Measurements from ENCODE around the gene PLCB4.

PLCB4 gene

GRCh38 chr20:9493803-9494202 lies 424.9 kb downstream of the PLCB4 start:
- Histone ChIP-seq H3K9ac (ENCODE audit: low read length) (no peak overlapping the region), H3K4me3 (ENCODE audit: low read depth in 1 of 2, low read length in 2 of 2) (no peak overlapping the region), H3K9me3 (ENCODE audit: low read length) (no peaks in the 10 kb centered on the region), H3K27me3 (ENCODE audit: control insufficient read depth in 1 of 2, insufficient read depth in 2 of 2, low read length in 2 of 2) (no peaks in the 10 kb centered on the region), H3K36me3 (ENCODE audit: insufficient read depth, low read length) (no peaks in the 10 kb centered on the region), H3K4me1 (ENCODE audit: insufficient read depth, low read length) (no peaks in the 10 kb centered on the region), H3K27ac (ENCODE audit: low read depth, low read length) (no peak overlapping the region)

DNA sequence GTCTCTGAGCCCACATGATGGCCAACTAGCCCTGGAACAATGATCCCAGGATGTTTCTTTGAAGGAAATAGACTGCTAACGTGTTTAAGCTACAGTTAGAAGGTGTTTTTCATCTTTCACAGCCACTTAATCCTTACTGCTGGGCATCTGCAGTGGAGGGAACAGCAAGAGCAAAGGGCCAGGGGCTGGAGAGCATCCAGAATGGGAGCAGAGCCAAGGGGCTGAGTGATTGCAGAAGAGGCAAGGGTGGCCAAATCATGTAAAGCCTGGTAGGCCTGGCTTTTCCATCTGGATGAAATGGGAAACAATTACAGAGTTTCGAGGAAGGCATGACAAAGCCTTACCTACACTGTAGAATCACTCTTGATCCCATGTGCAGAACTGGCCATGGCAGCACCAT lies 426.8 kb downstream of the PLCB4 start:
- Histone ChIP-seq H3K4me1 (ENCODE audit: insufficient read depth, low read length) (no peaks in the 10 kb centered on the region), H3K9ac (ENCODE audit: low read length) (no peak overlapping the region), H3K4me3 (ENCODE audit: low read depth in 1 of 2, low read length in 2 of 2) (no peak overlapping the region), H3K27ac (ENCODE audit: low read depth, low read length) (no peak overlapping the region), H3K27me3 (ENCODE audit: control insufficient read depth in 1 of 2, insufficient read depth in 2 of 2, low read length in 2 of 2) (no peaks in the 10 kb centered on the region), H3K9me3 (ENCODE audit: low read length) (no peaks in the 10 kb centered on the region), H3K36me3 (ENCODE audit: insufficient read depth, low read length) (no peaks in the 10 kb centered on the region)

GRCh38 chr20:9496155-9496554 lies 427.3 kb downstream of the PLCB4 start:
- H3K27me3 ChIP-seq (ENCODE audit: control insufficient read depth in 1 of 2, insufficient read depth in 2 of 2, low read length in 2 of 2), result no peaks in the 10 kb centered on the region
- H3K9ac ChIP-seq (ENCODE audit: low read length), result no peak overlapping the region
- no peaks in the 10 kb centered on the region for H3K4me1 ChIP-seq (ENCODE audit: insufficient read depth, low read length)
- no peak overlapping the region for H3K27ac ChIP-seq (ENCODE audit: low read depth, low read length)
- no peak overlapping the region for H3K4me3 ChIP-seq (ENCODE audit: low read depth in 1 of 2, low read length in 2 of 2)
- no peaks in the 10 kb centered on the region for H3K36me3 ChIP-seq (ENCODE audit: insufficient read depth, low read length)
- H3K9me3 ChIP-seq (ENCODE audit: low read length), result no peaks in the 10 kb centered on the region

DNA sequence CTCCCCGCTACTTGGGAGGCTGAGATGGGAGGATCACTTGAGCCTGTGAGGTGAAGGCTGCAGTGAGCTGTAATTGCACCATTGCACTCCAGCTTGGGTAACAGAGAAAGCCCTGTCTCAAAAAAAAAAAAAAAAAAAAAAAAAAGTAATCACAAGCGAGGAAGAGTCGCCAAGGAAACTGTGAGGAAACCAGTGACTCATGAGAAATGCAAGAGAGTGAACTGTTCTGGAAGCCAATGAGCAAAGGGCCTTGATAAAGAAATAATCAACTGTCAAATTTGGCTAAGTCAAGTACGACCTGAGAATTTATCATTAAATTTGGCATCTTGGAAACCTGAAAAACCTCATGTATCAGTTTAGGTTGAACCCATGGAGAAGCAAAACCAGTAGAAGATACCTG lies 429.4 kb downstream of the PLCB4 start:
- Histone ChIP-seq H3K27me3 (ENCODE audit: control insufficient read depth in 1 of 2, insufficient read depth in 2 of 2, low read length in 2 of 2) (no peaks in the 10 kb centered on the region), H3K36me3 (ENCODE audit: insufficient read depth, low read length) (no peaks in the 10 kb centered on the region), H3K9me3 (ENCODE audit: low read length) (no peaks in the 10 kb centered on the region), H3K4me3 (ENCODE audit: low read depth in 1 of 2, low read length in 2 of 2) (no peak overlapping the region), H3K27ac (ENCODE audit: low read depth, low read length) (no peak overlapping the region), H3K9ac (ENCODE audit: low read length) (no peak overlapping the region), H3K4me1 (ENCODE audit: insufficient read depth, low read length) (no peaks in the 10 kb centered on the region)

GRCh38 chr20:9499126-9499899 lies 430.4 kb downstream of the PLCB4 start:
- Histone ChIP-seq H3K4me3 (ENCODE audit: low read depth in 1 of 2, low read length in 2 of 2) (no peak overlapping the region), H3K27me3 (ENCODE audit: control insufficient read depth in 1 of 2, insufficient read depth in 2 of 2, low read length in 2 of 2) (no peaks in the 10 kb centered on the region), H3K9ac (ENCODE audit: low read length) (no peak overlapping the region), H3K27ac (ENCODE audit: low read depth, low read length) (no peak overlapping the region), H3K9me3 (ENCODE audit: low read length) (no peaks in the 10 kb centered on the region), H3K4me1 (ENCODE audit: insufficient read depth, low read length) (no peaks in the 10 kb centered on the region), H3K36me3 (ENCODE audit: insufficient read depth, low read length) (no peaks in the 10 kb centered on the region)

- no peak overlapping the region for H3K27ac ChIP-seq (ENCODE audit: low read depth, low read length)
- H3K4me1 ChIP-seq (ENCODE audit: insufficient read depth, low read length), result no peaks in the 10 kb centered on the region
- no peaks in the 10 kb centered on the region for H3K27me3 ChIP-seq (ENCODE audit: control insufficient read depth in 1 of 2, insufficient read depth in 2 of 2, low read length in 2 of 2)
- H3K36me3 ChIP-seq (ENCODE audit: insufficient read depth, low read length), result no peaks in the 10 kb centered on the region
- H3K9ac ChIP-seq (ENCODE audit: low read length), result no peak overlapping the region
- H3K9me3 ChIP-seq (ENCODE audit: low read length), result no peaks in the 10 kb centered on the region
- no peak overlapping the region for H3K4me3 ChIP-seq (ENCODE audit: low read depth in 1 of 2, low read length in 2 of 2)
Observed at GRCh38 chr20:9500121-9500520, 431.2 kb downstream of the PLCB4 start.

- H3K9ac ChIP-seq (ENCODE audit: low read length), result no peak overlapping the region
- H3K4me1 ChIP-seq (ENCODE audit: insufficient read depth, low read length), result no peaks in the 10 kb centered on the region
- H3K36me3 ChIP-seq (ENCODE audit: insufficient read depth, low read length), result no peaks in the 10 kb centered on the region
- H3K4me3 ChIP-seq (ENCODE audit: low read depth in 1 of 2, low read length in 2 of 2), result no peak overlapping the region
- no peaks in the 10 kb centered on the region for H3K9me3 ChIP-seq (ENCODE audit: low read length)
- peaks cover 0 to 7% of the 10 kb centered on the region in 2 donors for H3K27me3 ChIP-seq (ENCODE audit: control insufficient read depth in 1 of 2, insufficient read depth in 2 of 2, low read length in 2 of 2)
- H3K27ac ChIP-seq (ENCODE audit: low read depth, low read length), result no peak overlapping the region
Observed at GRCh38 chr20:9501473-9501872, 432.6 kb downstream of the PLCB4 start.

DNA sequence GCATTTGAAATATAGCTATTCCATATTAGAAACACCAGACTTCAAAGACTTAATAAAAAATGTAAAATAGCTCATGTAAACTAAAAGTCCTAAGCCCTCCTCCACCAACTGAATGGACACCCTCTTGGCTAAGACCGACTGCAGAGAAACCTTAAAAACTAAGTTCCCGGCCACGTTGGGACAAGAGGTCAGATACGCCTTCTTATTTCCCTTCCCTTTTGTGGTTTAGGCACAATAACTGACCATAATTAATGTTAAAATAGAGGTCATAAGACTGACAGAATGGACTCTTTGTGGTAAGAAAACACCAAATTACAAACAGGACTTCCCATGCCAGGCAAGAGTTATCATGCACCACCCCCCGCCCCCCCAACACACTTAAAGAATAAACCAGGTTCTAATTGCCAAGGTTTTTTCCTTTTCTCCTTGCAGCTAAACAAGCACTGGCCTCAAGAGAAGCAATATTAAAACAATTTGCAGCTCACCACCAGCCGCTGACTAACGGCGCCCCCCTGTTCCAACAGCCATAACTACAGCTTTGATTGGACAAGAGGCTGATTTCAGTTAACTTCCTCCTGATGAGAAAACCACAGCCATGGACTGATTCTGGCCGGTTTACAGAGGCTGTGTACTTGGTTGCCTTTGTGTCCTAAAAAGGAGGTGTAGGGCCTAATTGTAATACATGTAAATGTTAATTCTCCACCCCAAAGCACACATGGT lies 434.8 kb downstream of the PLCB4 start:
- Histone ChIP-seq H3K4me1 (ENCODE audit: insufficient read depth, low read length) (no peaks in the 10 kb centered on the region), H3K9ac (ENCODE audit: low read length) (no peak overlapping the region), H3K4me3 (ENCODE audit: low read depth in 1 of 2, low read length in 2 of 2) (no peak overlapping the region), H3K27me3 (ENCODE audit: control insufficient read depth in 1 of 2, insufficient read depth in 2 of 2, low read length in 2 of 2) (peaks cover 0 to 26% of the 10 kb centered on the region in 2 donors), H3K36me3 (ENCODE audit: insufficient read depth, low read length) (no peaks in the 10 kb centered on the region), H3K27ac (ENCODE audit: low read depth, low read length) (no peak overlapping the region), H3K9me3 (ENCODE audit: low read length) (no peaks in the 10 kb centered on the region)

DNA sequence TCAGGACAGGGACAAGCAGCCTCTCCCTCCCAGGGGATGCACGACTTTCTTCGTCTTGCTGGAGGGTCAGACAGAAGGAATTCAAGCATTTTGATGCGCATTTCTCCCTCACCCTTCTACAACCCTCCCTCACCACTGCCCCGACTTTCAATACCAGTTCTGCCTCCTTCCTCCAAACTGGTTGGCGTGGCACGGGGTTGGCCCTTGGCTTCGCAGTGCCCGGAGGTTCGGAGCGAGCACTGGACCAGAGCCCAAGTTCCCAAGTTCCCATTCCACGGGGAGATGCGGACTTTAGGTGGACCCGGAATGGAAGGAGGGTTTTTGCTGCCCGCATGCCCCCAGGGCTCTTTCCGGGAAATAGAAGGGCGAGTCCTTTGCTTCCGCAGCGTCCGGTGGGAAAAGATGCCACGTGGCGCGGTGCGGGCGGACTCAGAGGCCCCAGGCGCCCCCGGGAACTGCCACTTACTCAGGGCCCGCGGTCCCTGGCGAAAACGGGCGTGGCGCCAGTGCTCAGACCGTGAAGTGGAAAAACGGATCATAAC lies 437.5 kb downstream of the PLCB4 start:
- H3K9ac ChIP-seq (ENCODE audit: low read length), result no peak overlapping the region
- H3K27me3 ChIP-seq (ENCODE audit: control insufficient read depth in 1 of 2, insufficient read depth in 2 of 2, low read length in 2 of 2), result peaks cover 0 to 26% of the 10 kb centered on the region in 2 donors
- no peaks in the 10 kb centered on the region for H3K4me1 ChIP-seq (ENCODE audit: insufficient read depth, low read length)
- H3K9me3 ChIP-seq (ENCODE audit: low read length), result no peaks in the 10 kb centered on the region
- H3K36me3 ChIP-seq (ENCODE audit: insufficient read depth, low read length), result no peaks in the 10 kb centered on the region
- no peak overlapping the region for H3K27ac ChIP-seq (ENCODE audit: low read depth, low read length)
- no peak overlapping the region for H3K4me3 ChIP-seq (ENCODE audit: low read depth in 1 of 2, low read length in 2 of 2)

DNA sequence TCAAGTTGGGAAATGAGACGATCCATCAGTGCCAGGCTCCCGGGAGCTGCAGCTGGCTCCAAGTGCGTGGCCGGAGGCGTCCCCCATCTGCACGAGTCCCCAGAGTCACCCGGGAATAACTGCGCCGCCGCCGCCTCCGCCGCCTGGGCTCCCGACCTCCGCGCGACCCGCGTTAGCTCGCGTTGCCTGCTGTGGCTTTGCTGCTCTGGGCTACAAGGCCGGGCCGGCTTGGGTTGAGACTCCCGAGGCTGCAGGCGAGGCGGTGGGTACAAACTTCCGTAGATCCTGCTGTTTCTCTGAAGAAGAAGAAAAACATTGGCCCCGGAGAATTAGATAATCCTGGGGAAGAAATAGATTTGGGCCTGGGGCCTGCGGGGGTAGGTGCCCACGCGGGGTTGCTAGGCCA lies 438.1 kb downstream of the PLCB4 start:
- H3K27ac ChIP-seq (ENCODE audit: low read depth, low read length), result no peak overlapping the region
- no peak overlapping the region for H3K4me3 ChIP-seq (ENCODE audit: low read depth in 1 of 2, low read length in 2 of 2)
- H3K27me3 ChIP-seq (ENCODE audit: control insufficient read depth in 1 of 2, insufficient read depth in 2 of 2, low read length in 2 of 2), result peaks cover 0 to 26% of the 10 kb centered on the region in 2 donors
- H3K9ac ChIP-seq (ENCODE audit: low read length), result no peak overlapping the region
- no peaks in the 10 kb centered on the region for H3K9me3 ChIP-seq (ENCODE audit: low read length)
- H3K4me1 ChIP-seq (ENCODE audit: insufficient read depth, low read length), result no peaks in the 10 kb centered on the region
- H3K36me3 ChIP-seq (ENCODE audit: insufficient read depth, low read length), result no peaks in the 10 kb centered on the region

DNA sequence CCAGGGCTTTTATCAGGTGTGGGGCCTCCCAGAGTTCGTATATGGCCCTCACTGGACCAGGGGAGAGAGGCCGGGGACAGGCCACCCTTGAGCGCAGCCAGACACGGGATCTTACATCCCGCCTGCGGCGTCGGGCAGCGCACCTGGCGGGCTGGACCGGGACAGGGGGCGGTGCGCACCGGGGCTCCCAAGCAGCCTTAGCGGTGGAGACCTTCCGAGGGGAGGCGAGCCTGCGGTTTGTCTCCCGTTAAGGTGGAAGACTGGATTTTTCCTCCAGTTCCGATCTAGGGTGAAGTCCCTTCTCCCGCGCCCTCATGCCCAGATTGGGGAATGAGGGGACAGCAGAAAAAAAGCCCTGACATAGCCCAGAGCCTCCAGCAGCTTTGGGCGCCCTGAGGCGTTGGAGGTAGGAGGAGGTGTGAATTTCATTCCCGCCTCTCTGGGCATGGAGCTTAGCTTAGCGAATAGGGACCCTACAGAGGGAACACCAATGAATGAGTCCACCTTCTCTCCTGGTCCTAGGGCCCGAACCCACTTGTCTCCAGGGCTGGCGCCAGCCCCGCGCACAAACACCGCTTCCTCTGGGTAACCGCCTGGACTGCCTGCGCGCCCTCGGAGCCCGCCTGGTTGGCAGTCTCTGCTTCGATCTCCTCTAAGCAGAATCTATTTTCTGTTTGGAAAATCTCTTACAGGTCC lies 438.8 kb downstream of the PLCB4 start:
- no peak overlapping the region for H3K27ac ChIP-seq (ENCODE audit: low read depth, low read length)
- H3K9me3 ChIP-seq (ENCODE audit: low read length), result no peaks in the 10 kb centered on the region
- H3K36me3 ChIP-seq (ENCODE audit: insufficient read depth, low read length), result no peaks in the 10 kb centered on the region
- no peaks in the 10 kb centered on the region for H3K4me1 ChIP-seq (ENCODE audit: insufficient read depth, low read length)
- no peak overlapping the region for H3K4me3 ChIP-seq (ENCODE audit: low read depth in 1 of 2, low read length in 2 of 2)
- H3K9ac ChIP-seq (ENCODE audit: low read length), result no peak overlapping the region
- peaks cover 0 to 26% of the 10 kb centered on the region in 2 donors for H3K27me3 ChIP-seq (ENCODE audit: control insufficient read depth in 1 of 2, insufficient read depth in 2 of 2, low read length in 2 of 2)
